ENCODE measurements around the gene THSD4. TPM values are rescaled to one million over a fixed set of nuclear protein-coding genes. Genes with fewer than 3 reads are reported as not detected.
A peak's percentile ranks its signal among the peaks of the same experiment; 100 is the strongest.

Gene THSD4
- polyA plus RNA-seq, 1 donor (not counting 4 experiments of a cell fraction or from before 2014, with no cell fraction given) = 24.5 TPM

- Histone ChIP-seq H4K20me1 (ENCODE audit: control insufficient read depth, extremely low read depth, insufficient read depth, low read length) (no peaks in the 10 kb centered on the region), H3K27me3 (ENCODE audit: control insufficient read depth, extremely low read depth, insufficient read depth, low read length) (no peaks in the 10 kb centered on the region), H3K27ac (ENCODE audit: control insufficient read depth, insufficient read depth, low read length) (no peak overlapping the region), H3K4me3 (ENCODE audit: control insufficient read depth in 2 of 3, extremely low read depth in 1 of 3, insufficient read depth in 2 of 3, low read depth in 1 of 3, low read length in 3 of 3) (no peak overlapping the region), H3K36me3 (ENCODE audit: control insufficient read depth in 2 of 2, extremely low read depth in 1 of 2, insufficient read depth in 2 of 2, low read length in 2 of 2) (no peaks in the 10 kb centered on the region), H3K4me2 (ENCODE audit: control insufficient read depth, extremely low read depth, insufficient read depth, low read depth, low read length) (no peak overlapping the region), H3K9me1 (ENCODE audit: control insufficient read depth, extremely low read depth, insufficient read depth, low read length) (no peaks in the 10 kb centered on the region), H3K4me1 (ENCODE audit: control insufficient read depth, extremely low read depth, insufficient read depth, low read length) (peaks cover 41% of the 10 kb centered on the region), H3K9ac (ENCODE audit: control insufficient read depth, extremely low read depth, insufficient read depth, low read length) (no peak overlapping the region), H3K79me2 (ENCODE audit: control insufficient read depth, insufficient read depth, low read length) (no peaks in the 10 kb centered on the region), H2AFZ (ENCODE audit: control insufficient read depth, low read length) (no peak overlapping the region), H3K9me3 (ENCODE audit: control insufficient read depth, low read depth, low read length) (no peaks in the 10 kb centered on the region)
- dilution Hi-C loops (cut with MboI; ENCODE audit: extremely low pct_ligation_motif_present, low sequenced_read_pairs) = no loop called here
- DNase-seq (ENCODE audit: low read depth, low spot score) (no peak), FAIRE-seq (no peak)
- TF ChIP-seq EZH2 (IDR thresholded peaks at IDR 0.05; ENCODE audit: low read length) = no peak
- TF ChIP-seq, protein P1, sequence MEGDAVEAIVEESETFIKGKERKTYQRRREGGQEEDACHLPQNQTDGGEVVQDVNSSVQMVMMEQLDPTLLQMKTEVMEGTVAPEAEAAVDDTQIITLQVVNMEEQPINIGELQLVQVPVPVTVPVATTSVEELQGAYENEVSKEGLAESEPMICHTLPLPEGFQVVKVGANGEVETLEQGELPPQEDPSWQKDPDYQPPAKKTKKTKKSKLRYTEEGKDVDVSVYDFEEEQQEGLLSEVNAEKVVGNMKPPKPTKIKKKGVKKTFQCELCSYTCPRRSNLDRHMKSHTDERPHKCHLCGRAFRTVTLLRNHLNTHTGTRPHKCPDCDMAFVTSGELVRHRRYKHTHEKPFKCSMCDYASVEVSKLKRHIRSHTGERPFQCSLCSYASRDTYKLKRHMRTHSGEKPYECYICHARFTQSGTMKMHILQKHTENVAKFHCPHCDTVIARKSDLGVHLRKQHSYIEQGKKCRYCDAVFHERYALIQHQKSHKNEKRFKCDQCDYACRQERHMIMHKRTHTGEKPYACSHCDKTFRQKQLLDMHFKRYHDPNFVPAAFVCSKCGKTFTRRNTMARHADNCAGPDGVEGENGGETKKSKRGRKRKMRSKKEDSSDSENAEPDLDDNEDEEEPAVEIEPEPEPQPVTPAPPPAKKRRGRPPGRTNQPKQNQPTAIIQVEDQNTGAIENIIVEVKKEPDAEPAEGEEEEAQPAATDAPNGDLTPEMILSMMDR (optimal IDR thresholded peaks at IDR 0.05 in 1 of 3, IDR thresholded peaks at IDR 0.05 in 1 of 3, conservative IDR thresholded peaks at IDR 0.05 in 1 of 3; ENCODE audit: extremely low read depth in 1 of 3, insufficient read depth in 2 of 3, low read length in 3 of 3) = no peak
Measured at GRCh38 chr15:71678605-71679004, 563.3 kb downstream of the THSD4 start.

DNA sequence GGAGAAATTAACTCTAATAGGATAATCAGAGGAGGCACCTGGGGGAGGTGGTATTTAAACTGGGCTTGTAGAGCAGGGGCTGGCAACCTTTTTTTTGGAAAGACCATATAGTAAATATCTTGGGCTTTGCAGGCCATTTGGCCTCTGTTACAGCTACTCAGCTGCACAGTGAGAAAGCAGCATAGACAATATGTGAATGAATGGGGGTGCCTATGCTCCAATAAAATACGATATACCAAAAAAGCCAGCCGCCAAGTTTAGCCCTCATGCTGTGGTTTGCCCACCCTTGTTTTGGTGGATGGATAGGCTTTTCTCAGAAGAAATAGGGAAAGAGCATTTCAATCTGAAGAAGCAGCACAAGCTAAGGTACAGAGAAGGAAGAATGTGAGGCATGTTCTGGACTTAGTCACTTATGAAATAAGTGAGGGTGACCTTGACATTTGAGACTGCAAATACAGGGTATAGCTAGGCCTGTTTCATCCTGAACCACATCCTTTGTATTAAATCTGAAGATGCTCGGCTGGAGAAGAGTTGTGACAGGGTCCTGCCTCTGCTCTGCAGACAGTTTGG is 564.0 kb downstream of the THSD4 start:
- H3K27ac ChIP-seq (ENCODE audit: control insufficient read depth, insufficient read depth, low read length) = no peak overlapping the region
- dilution Hi-C loops (cut with MboI; ENCODE audit: extremely low pct_ligation_motif_present, low sequenced_read_pairs) = no loop called here
- H3K36me3 ChIP-seq (ENCODE audit: control insufficient read depth in 2 of 2, extremely low read depth in 1 of 2, insufficient read depth in 2 of 2, low read length in 2 of 2) = no peaks in the 10 kb centered on the region
- no peak overlapping the region for H3K4me3 ChIP-seq (ENCODE audit: control insufficient read depth in 2 of 3, extremely low read depth in 1 of 3, insufficient read depth in 2 of 3, low read depth in 1 of 3, low read length in 3 of 3)
- FAIRE-seq = no peak
- no peaks in the 10 kb centered on the region for H3K9me3 ChIP-seq (ENCODE audit: control insufficient read depth, low read depth, low read length)
- no peak overlapping the region for H2AFZ ChIP-seq (ENCODE audit: control insufficient read depth, low read length)
- H3K4me1 ChIP-seq (ENCODE audit: control insufficient read depth, extremely low read depth, insufficient read depth, low read length) = peaks cover 41% of the 10 kb centered on the region
- no peaks in the 10 kb centered on the region for H3K79me2 ChIP-seq (ENCODE audit: control insufficient read depth, insufficient read depth, low read length)
- H3K27me3 ChIP-seq (ENCODE audit: control insufficient read depth, extremely low read depth, insufficient read depth, low read length) = no peaks in the 10 kb centered on the region
- H3K4me2 ChIP-seq (ENCODE audit: control insufficient read depth, extremely low read depth, insufficient read depth, low read depth, low read length) = peak overlapping the region; percentile 17
- no peak for DNase-seq (ENCODE audit: low read depth, low spot score)
- no peaks in the 10 kb centered on the region for H3K9me1 ChIP-seq (ENCODE audit: control insufficient read depth, extremely low read depth, insufficient read depth, low read length)
- H4K20me1 ChIP-seq (ENCODE audit: control insufficient read depth, extremely low read depth, insufficient read depth, low read length) = no peaks in the 10 kb centered on the region
- TF ChIP-seq, protein P1 (optimal IDR thresholded peaks at IDR 0.05 in 1 of 3, IDR thresholded peaks at IDR 0.05 in 1 of 3, conservative IDR thresholded peaks at IDR 0.05 in 1 of 3; ENCODE audit: extremely low read depth in 1 of 3, insufficient read depth in 2 of 3, low read length in 3 of 3) = no peak
- no peak for TF ChIP-seq EZH2 (IDR thresholded peaks at IDR 0.05; ENCODE audit: low read length)
- no peak overlapping the region for H3K9ac ChIP-seq (ENCODE audit: control insufficient read depth, extremely low read depth, insufficient read depth, low read length)
